ENCODE results near the gene NOL11. TPM values are rescaled to one million over a fixed set of nuclear protein-coding genes. Genes with fewer than 3 reads are reported as not detected.

NOL11 gene
- total and polyA plus RNA-seq, 2 experiments from 2014 or later, result 116 to 130 TPM

- TF ChIP-seq ZNF114 (CRISPR knock-in tag; IDR thresholded peaks at IDR 0.05) (no peak), JUNB (IDR thresholded peaks at IDR 0.05; ENCODE audit: unreplicated experiment) (no peak), ZNF462 (CRISPR knock-in tag; IDR thresholded peaks at IDR 0.05) (no peak), ETS1 (IDR thresholded peaks at IDR 0.05) (no peak), NANOG (IDR thresholded peaks at IDR 0.05; ENCODE audit: borderline replicate concordance) (no peak)
These were observed 32.4 kb upstream of the NOL11 start (continued) for GRCh38 chr17:67685351-67685750.

- H3K36me3 Mint-ChIP-seq (ENCODE audit: low read depth), result no peaks in the 10 kb centered on the region
- TF ChIP-seq ZNF331 (CRISPR knock-in tag; IDR thresholded peaks at IDR 0.05; ENCODE audit: low read depth) (no peak), EZH2 (IDR thresholded peaks at IDR 0.05; ENCODE audit: low read depth, unreplicated experiment) (no peak), STAT1 (IDR thresholded peaks at IDR 0.05; ENCODE audit: unreplicated experiment) (no peak), NANOG (IDR thresholded peaks at IDR 0.05; ENCODE audit: borderline replicate concordance) (no peak), CTCF (conservative IDR thresholded peaks at IDR 0.05; ENCODE audit: low read depth in 2 of 2) (no peak), JUNB (IDR thresholded peaks at IDR 0.05; ENCODE audit: unreplicated experiment) (no peak)
These were observed 31.5 kb upstream of the NOL11 start for GRCh38 chr17:67686241-67686640.

More at GRCh38 chr17:67686241-67686640, 31.5 kb upstream of the NOL11 start:
- no peak overlapping the region for H3K4me3 ChIP-seq
- no peak overlapping the region for H3K4me2 ChIP-seq
- no peaks in the 10 kb centered on the region for H3K27me3 ChIP-seq (ENCODE audit: insufficient read depth)
- no peaks in the 10 kb centered on the region for H3K9me2 ChIP-seq (ENCODE audit: insufficient read depth)
- H4K20me1 ChIP-seq (replicated peaks; ENCODE audit: insufficient read depth), result no peaks in the 10 kb centered on the region
- ATAC-seq (no peak), DNase-seq (ENCODE audit: low spot score) (no peak)
- H2AFZ ChIP-seq, result no peak overlapping the region
- no peaks in the 10 kb centered on the region; the same call in 1 of the 2 replicates for H3F3A ChIP-seq (replicated peaks; ENCODE audit: low read depth)
- Mint-ChIP-seq H3K27me3 (ENCODE audit: insufficient read depth, low read depth, poor library complexity) (no peaks in the 10 kb centered on the region), H3K4me3 (no peak overlapping the region), H3K27ac (no peak overlapping the region), H3K4me1 (peaks cover 12% of the 10 kb centered on the region), H3K9me3 (no peaks in the 10 kb centered on the region)
- no peak overlapping the region for H3K27ac ChIP-seq (ENCODE audit: low read depth)
- H3K79me2 ChIP-seq (replicated peaks; ENCODE audit: insufficient read depth), result no peaks in the 10 kb centered on the region
- H3K36me3 ChIP-seq (ENCODE audit: insufficient read depth), result no peaks in the 10 kb centered on the region
- H3K4me1 ChIP-seq (ENCODE audit: insufficient read depth), result peaks cover 4% of the 10 kb centered on the region

Measured in GM23338 (cell line).